Ovary (tissue), 3 donors: ENCODE data around the gene SF3A1.
"Not testable (repeated sequence)": the region's sequence is repeated elsewhere in the genome, so short reads cannot be mapped to it uniquely, and the experiment has no call there.

Experiments
- EP300 ChIP-seq: sonication (generic); formaldehyde crosslinking; IDR thresholded peaks from one replicate; pipeline ENCODE4 v1.6.1; 2017; ENCODE audit warnings: antibody characterized with exemption
- POLR2A ChIP-seq: fragments of 450-650 bp; IDR thresholded peaks from one replicate; pipeline ENCODE4 v1.6.1; 2017; ENCODE audit warnings: antibody characterized with exemption, mild to moderate bottlenecking, moderate library complexity
- TF ChIP-seq, protein P1 (sequence below), 3 donors: fragments of 450-650 bp in 2 of 3; fragments of 200-600 bp in 1 of 3; IDR thresholded peaks; one replicate each; pipeline versions ENCODE4 v1.5.1 to v1.8.0; 2016 to 2022; ENCODE audit warnings: antibody characterized with exemption in 3 of 3, mild to moderate bottlenecking in 1 of 3
- donor health status: DM: no; HTN: no; CAD: no.

DNA sequence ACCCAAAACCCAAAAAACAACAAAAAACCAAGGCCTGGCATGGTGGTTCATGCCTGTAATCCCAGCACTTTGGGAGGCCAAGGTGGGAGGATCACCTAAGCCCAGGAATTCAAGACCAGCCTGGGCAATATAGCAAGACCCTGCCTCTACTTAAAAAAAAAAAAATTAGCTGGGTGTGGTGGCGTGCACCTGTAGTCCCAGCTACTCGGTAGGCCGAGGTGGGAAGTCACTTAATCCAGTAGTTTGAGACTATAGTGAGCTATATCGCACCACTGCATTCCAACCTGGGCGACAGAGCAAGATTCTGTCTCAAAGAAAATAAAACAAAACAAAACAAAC is 46.0 kb upstream of the SF3A1 start:
- TF ChIP-seq, protein P1, sequence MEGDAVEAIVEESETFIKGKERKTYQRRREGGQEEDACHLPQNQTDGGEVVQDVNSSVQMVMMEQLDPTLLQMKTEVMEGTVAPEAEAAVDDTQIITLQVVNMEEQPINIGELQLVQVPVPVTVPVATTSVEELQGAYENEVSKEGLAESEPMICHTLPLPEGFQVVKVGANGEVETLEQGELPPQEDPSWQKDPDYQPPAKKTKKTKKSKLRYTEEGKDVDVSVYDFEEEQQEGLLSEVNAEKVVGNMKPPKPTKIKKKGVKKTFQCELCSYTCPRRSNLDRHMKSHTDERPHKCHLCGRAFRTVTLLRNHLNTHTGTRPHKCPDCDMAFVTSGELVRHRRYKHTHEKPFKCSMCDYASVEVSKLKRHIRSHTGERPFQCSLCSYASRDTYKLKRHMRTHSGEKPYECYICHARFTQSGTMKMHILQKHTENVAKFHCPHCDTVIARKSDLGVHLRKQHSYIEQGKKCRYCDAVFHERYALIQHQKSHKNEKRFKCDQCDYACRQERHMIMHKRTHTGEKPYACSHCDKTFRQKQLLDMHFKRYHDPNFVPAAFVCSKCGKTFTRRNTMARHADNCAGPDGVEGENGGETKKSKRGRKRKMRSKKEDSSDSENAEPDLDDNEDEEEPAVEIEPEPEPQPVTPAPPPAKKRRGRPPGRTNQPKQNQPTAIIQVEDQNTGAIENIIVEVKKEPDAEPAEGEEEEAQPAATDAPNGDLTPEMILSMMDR (IDR thresholded peaks at IDR 0.05): not testable (repeated sequence)
- TF ChIP-seq POLR2A, EP300: not testable (repeated sequence)
